ENCODE measurements around the gene ZHX3. TPM values are rescaled to one million over a fixed set of nuclear protein-coding genes. Genes with fewer than 3 reads are reported as not detected.

ZHX3 gene
- total RNA-seq, 4 donors from 2014 or later, result 57.8 to 74.8 (median 60.5) TPM

GRCh38 chr20:41361757-41362747, 44.5 kb upstream of the ZHX3 start:
- intact Hi-C loops (cut with DNase I), result no loop called here
- peak; percentile 70 to 82 for DNase-seq
- Histone ChIP-seq H3K36me3 (peaks cover 0 to 7% of the 10 kb centered on the region in 2 donors), H3K4me1 (peaks cover 5 to 27% of the 10 kb centered on the region in 2 donors), H3K9me3 (no peaks in the 10 kb centered on the region), H3K27ac (no peak overlapping the region), H3K4me3 (replicated peaks in 1 of 3) (no peak overlapping the region), H3K27me3 (peaks cover 14% of the 10 kb centered on the region)
- TF ChIP-seq POLR2A (IDR thresholded peaks at IDR 0.05) (no peak), CTCF (IDR thresholded peaks at IDR 0.05) (no peak)
- 61 to 69% methylated on average over 25 to 30 of the region's 45 CpGs for WGBS, 2 donors

- no peaks in the 10 kb centered on the region for H3K9me3 ChIP-seq
- H3K4me3 ChIP-seq (replicated peaks in 1 of 3), result no peak overlapping the region
- TF ChIP-seq POLR2A (IDR thresholded peaks at IDR 0.05), result no peak
- TF ChIP-seq CTCF (IDR thresholded peaks at IDR 0.05), result no peak
- intact Hi-C loops (cut with DNase I), result no loop called here
- peaks cover 14% of the 10 kb centered on the region for H3K27me3 ChIP-seq
- peaks cover 5 to 25% of the 10 kb centered on the region in 2 donors for H3K4me1 ChIP-seq
- WGBS, 2 donors, result 86 to 96% methylated on average over 7 to 19 of the region's 22 CpGs
- no peak overlapping the region for H3K27ac ChIP-seq
- DNase-seq, result peak in 1 of 2 donors; percentile 38
- H3K36me3 ChIP-seq, result peaks cover 5 to 13% of the 10 kb centered on the region in 2 donors
These were observed 43.6 kb upstream of the ZHX3 start for GRCh38 chr20:41360831-41361756.

- intact Hi-C loops (cut with DNase I), result no loop called here
- Histone ChIP-seq H3K27me3 (peaks cover 4% of the 10 kb centered on the region), H3K27ac (peak overlapping the region; percentile 51 to 95 (median 58)), H3K4me3 (replicated peaks in 1 of 3) (no peak overlapping the region), H3K9me3 (no peaks in the 10 kb centered on the region), H3K36me3 (peaks cover 8 to 18% of the 10 kb centered on the region in 2 donors), H3K4me1 (peaks cover 0 to 19% of the 10 kb centered on the region in 2 donors)
- DNase-seq, result peak; percentile 91 to 97
- WGBS, 2 donors, result 22 to 67% methylated on average over 7 of the region's 9 CpGs
- TF ChIP-seq POLR2A (IDR thresholded peaks at IDR 0.05) (no peak), CTCF (IDR thresholded peaks at IDR 0.05) (peak in 3 of 6 experiments; percentile 9 to 29 (median 12))
These were observed 42.0 kb upstream of the ZHX3 start for GRCh38 chr20:41359541-41360011.

GRCh38 chr20:41358717-41359116, 41.2 kb upstream of the ZHX3 start:
- Histone ChIP-seq H3K27ac (peak overlapping the region; percentile 38 to 66 (median 61)), H3K27me3 (no peaks in the 10 kb centered on the region), H3K4me1 (peaks cover 0 to 19% of the 10 kb centered on the region in 2 donors), H3K9me3 (no peaks in the 10 kb centered on the region), H3K4me3 (replicated peaks in 1 of 3) (no peak overlapping the region), H3K36me3 (peaks cover 8 to 18% of the 10 kb centered on the region in 2 donors)
- no peak for TF ChIP-seq POLR2A (IDR thresholded peaks at IDR 0.05)
- no peak for TF ChIP-seq CTCF (IDR thresholded peaks at IDR 0.05)
- 95 to 97% methylated on average over 5 to 7 of the region's 7 CpGs for WGBS, 2 donors
- intact Hi-C loops (cut with DNase I), result no loop called here
- no peak for DNase-seq
